Stimulated activated CD8-positive, alpha-beta memory T cell treated with anti-CD3 and anti-CD28 coated beads, Interleukin-15, amount 100 ng/mL, for 48 hours (primary cell): Measurements from ENCODE around the gene PCDHA5.

ENCODE experiments used
- DNase-seq, 2 donors: peaks; one replicate each; pipeline ENCODE4 v3.0.0-alpha.2; 2020; ENCODE audit warnings: low read depth in 2 of 2

PCDHA5 gene

GRCh38 chr5:140862441-140863295, 41.3 kb downstream of the PCDHA5 start:
- DNase-seq, result no peak

GRCh38 chr5:140868721-140869554, 47.5 kb downstream of the PCDHA5 start, which contains the start of gene PCDHA11:
TSS of gene PCDHA11 (plus strand) at chr5:140868957. CDS start at chr5:140869104, 147 bp downstream.
- DNase-seq, result no peak

GRCh38 chr5:140869555-140869886, 48.1 kb downstream of the PCDHA5 start:
- DNase-seq, result no peak

- DNase-seq, result no peak
These were observed 49.1 kb downstream of the PCDHA5 start for GRCh38 chr5:140870221-140871201.
